Measurements from ENCODE around the gene LRCH1. TPM values are rescaled to one million over a fixed set of nuclear protein-coding genes. Genes with fewer than 3 reads are reported as not detected.

LRCH1 gene
- total RNA-seq, 4 donors from 2014 or later = 54.3 to 72.2 (median 57.4) TPM

DNA sequence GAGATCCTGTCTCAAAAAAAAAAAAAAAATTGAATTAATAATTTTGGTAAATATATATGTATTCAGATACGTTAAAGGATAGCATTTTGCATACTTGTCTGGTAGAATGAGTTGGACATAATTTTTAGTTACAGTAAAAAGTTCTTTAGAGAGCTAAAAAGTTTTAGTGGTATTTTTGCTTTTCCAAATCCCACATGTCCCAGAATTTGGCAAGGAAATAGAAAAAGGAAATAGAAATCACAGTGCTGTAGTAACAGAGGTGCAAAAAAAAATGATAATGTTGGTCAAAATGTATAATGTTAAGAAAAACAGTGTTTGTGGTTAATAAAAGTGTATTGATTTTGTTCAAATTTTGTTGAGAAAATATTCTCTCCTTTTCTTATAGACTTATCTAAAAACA lies 96.8 kb downstream of the LRCH1 start:
- no peak overlapping the region for H3K4me3 ChIP-seq
- peaks cover 3 to 68% (median 8%) of the 10 kb centered on the region in 3 donors for H3K4me1 ChIP-seq
- no peak for TF ChIP-seq POLR2A (IDR thresholded peaks at IDR 0.05)
- TF ChIP-seq EP300 (IDR thresholded peaks at IDR 0.05) = no peak
- TF ChIP-seq, protein P1, sequence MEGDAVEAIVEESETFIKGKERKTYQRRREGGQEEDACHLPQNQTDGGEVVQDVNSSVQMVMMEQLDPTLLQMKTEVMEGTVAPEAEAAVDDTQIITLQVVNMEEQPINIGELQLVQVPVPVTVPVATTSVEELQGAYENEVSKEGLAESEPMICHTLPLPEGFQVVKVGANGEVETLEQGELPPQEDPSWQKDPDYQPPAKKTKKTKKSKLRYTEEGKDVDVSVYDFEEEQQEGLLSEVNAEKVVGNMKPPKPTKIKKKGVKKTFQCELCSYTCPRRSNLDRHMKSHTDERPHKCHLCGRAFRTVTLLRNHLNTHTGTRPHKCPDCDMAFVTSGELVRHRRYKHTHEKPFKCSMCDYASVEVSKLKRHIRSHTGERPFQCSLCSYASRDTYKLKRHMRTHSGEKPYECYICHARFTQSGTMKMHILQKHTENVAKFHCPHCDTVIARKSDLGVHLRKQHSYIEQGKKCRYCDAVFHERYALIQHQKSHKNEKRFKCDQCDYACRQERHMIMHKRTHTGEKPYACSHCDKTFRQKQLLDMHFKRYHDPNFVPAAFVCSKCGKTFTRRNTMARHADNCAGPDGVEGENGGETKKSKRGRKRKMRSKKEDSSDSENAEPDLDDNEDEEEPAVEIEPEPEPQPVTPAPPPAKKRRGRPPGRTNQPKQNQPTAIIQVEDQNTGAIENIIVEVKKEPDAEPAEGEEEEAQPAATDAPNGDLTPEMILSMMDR (IDR thresholded peaks at IDR 0.05) = no peak
- no peak for TF ChIP-seq POLR2AphosphoS5 (IDR thresholded peaks at IDR 0.05)
- H3K9me3 ChIP-seq = no peaks in the 10 kb centered on the region
- no peaks in the 10 kb centered on the region for H3K27me3 ChIP-seq
- WGBS, 2 donors (ENCODE audit: low coverage in 1 of 2) = 71 to 88% methylated on average over 1 of the region's 1 CpG
- no peaks in the 10 kb centered on the region for H3K36me3 ChIP-seq
- H3K27ac ChIP-seq = no peak overlapping the region
- ATAC-seq = no peak

DNA sequence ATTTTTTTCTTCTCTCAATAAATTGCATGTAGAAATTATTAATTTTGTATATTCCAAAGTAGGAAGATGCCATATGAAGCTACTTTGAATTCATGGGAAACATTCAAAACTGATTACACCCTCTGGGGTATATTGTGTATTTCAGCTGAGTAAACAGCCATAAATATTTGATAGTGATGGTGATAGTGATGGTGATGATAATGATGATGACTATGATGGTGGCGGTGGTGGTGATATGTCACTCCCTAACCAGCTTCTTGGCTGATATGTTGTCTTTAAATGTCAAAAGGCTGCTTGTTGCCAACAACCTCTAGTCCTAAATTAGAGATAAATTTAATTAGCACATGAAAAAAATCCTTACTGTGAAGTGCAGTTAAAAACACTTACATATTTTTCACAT lies 102.0 kb downstream of the LRCH1 start:
- WGBS, 2 donors (ENCODE audit: low coverage in 1 of 2) = 56 to 67% methylated on average over 1 of the region's 1 CpG
- ATAC-seq = no peak
- H3K27ac ChIP-seq = peak overlapping the region; percentile 80 to 97 (median 81)
- H3K27me3 ChIP-seq = no peaks in the 10 kb centered on the region
- no peaks in the 10 kb centered on the region for H3K9me3 ChIP-seq
- no peaks in the 10 kb centered on the region for H3K36me3 ChIP-seq
- H3K4me3 ChIP-seq = no peak overlapping the region
- H3K4me1 ChIP-seq = peaks cover 16 to 63% (median 22%) of the 10 kb centered on the region in 3 donors
- TF ChIP-seq POLR2A (IDR thresholded peaks at IDR 0.05) = no peak
- TF ChIP-seq, protein P1 (IDR thresholded peaks at IDR 0.05) = no peak
- no peak for TF ChIP-seq EP300 (IDR thresholded peaks at IDR 0.05)
- TF ChIP-seq POLR2AphosphoS5 (IDR thresholded peaks at IDR 0.05) = no peak

DNA sequence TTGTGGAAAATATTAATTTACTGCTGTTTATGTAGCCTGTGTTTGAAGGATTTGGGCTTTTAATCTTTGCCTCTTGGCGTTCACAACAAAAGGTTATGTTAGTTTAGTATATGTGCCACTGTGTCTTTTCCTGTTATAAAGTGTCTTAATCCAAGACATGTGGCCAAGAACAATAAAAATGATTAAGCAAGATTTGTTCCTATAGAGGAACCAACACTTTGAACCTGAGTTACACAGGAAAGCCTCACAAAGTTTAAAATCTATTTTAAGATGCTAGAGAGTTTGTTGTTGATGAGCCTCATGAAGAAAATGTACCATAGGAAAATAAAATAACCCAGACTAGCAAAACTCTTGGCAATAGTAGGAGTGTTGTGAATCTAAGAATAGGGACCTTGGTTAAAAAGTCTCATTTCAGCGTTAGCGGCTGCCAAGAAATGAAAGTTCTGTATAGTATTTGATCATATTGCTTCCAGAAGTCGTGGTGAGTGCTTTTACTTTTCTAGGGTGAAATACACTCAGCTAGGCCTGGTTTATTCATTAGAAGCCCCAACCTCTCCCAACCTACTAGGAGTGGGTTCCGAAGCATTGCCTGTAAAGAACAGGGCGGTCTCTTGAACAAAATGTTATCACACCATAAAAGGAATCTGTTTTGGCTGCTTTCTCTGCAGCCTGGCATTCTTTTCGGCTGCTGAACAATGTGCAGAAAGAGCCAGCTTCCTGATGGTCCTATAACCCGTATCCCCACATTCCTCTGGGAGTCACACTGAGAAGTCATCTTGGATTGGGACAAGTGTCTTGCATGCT lies 102.6 kb downstream of the LRCH1 start:
- H3K4me1 ChIP-seq = peaks cover 16 to 65% (median 22%) of the 10 kb centered on the region in 3 donors
- peak; percentile 71 for ATAC-seq
- H3K4me3 ChIP-seq = peak overlapping the region in 1 of 2 donors; percentile 31
- peak overlapping the region; percentile 80 to 97 (median 81) for H3K27ac ChIP-seq
- peak; percentile 44 for TF ChIP-seq POLR2AphosphoS5 (IDR thresholded peaks at IDR 0.05)
- TF ChIP-seq, protein P1 (IDR thresholded peaks at IDR 0.05) = no peak
- TF ChIP-seq POLR2A (IDR thresholded peaks at IDR 0.05) = no peak
- no peak for TF ChIP-seq EP300 (IDR thresholded peaks at IDR 0.05)
- no peaks in the 10 kb centered on the region for H3K36me3 ChIP-seq
- no peaks in the 10 kb centered on the region for H3K9me3 ChIP-seq
- WGBS, 2 donors (ENCODE audit: low coverage in 1 of 2) = 7 to 15% methylated on average over 5 to 8 of the region's 8 CpGs
- no peaks in the 10 kb centered on the region for H3K27me3 ChIP-seq

DNA sequence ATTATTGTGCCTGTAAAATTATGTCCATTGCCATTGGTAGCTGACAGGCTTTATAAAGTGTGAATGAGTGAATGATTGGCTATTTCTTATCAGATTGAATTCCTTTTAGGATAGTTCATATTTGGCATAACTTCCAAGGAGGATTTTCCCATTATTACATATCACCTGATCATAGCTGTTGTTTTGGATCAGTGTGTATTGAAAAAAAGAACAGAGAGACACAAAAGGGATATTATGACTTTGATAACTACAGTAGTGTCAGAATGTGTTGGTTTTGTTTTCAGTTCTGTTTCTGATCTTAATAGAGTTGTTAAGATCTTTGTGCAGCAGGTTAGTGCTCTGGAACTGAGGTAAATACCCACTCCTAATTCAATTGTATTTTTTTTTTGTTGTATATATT lies 103.8 kb downstream of the LRCH1 start:
- Histone ChIP-seq H3K36me3 (no peaks in the 10 kb centered on the region), H3K4me3 (no peak overlapping the region), H3K9me3 (no peaks in the 10 kb centered on the region), H3K27me3 (no peaks in the 10 kb centered on the region), H3K4me1 (peaks cover 16 to 74% (median 22%) of the 10 kb centered on the region in 3 donors), H3K27ac (peak overlapping the region; percentile 80 to 97 (median 81))
- ATAC-seq = no peak
- TF ChIP-seq POLR2AphosphoS5 (IDR thresholded peaks at IDR 0.05) (no peak), POLR2A (IDR thresholded peaks at IDR 0.05) (no peak), EP300 (IDR thresholded peaks at IDR 0.05) (no peak)
- TF ChIP-seq, protein P1 (IDR thresholded peaks at IDR 0.05) = no peak
